ENCODE data around the gene PRPF6.

PRPF6 gene

DNA sequence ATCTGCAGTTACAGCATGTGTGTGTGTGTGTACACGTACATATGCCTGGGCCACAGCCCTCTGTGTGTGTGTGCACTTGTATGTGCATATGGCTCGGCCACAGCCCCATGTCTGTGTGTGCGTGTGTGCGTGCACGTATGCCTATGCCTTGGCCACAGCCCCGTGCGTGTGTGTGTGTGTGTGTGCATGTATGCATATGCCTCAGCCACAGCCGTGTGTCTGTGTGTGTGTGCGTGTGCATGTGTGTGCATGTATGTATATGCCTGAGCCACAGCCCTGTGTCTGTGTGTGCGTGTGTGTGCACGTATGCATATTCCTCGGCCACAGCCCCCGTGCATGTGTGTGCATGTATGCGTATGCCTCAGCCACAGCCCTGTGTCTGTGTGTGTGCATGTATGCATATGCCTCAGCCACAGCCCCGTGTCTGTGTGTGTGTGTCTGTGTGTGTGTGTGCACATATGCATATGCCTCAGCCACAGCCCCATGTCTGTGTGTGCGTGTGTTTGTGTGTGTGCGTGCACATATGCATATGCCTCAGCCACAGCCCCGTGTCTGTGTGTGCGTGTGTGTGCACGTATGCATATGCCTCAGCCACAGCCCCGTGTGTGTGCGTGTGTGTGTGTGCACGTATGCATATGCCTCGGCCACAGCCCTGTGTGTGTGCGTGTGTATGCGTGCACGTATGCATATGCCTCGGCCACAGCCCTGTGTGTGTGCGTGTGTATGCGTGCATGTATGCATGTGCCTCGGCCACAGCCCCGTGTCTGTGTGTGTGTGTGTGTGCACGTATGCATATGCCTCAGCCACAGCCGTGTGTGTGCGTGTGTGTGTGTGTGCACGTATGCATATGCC is 40.4 kb downstream of the PRPF6 start:
- no peak for DNase-seq

DNA sequence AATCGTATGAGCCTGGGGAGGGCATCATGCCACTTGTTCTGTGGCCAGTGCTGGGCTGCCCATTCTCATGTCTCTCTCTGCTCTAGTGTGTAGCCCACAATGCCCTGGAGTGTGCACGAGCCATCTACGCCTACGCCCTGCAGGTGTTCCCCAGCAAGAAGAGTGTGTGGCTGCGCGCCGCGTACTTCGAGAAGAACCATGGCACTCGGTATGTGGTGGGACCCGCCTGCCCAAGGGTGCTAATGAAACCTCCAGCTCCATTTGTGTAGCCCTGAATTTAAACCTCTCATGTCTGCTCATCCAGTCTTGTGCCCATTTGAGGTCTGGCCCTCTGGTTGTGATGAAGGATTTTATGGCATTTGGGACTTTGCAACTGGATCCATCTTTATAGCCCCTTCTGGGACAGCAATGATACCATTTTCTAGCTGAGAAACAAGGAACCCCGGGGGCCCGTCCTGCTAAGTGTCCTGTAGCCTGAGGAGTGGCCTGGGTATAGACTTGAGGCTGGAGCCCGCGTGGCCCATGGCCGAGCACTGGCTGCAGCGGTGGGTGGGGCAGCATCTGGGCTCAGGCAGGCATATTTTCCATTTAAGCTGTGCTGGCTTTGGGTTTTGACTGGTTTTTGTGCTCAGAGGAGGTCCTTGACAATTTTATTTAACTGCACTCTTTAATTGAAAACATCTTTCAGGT is 41.9 kb downstream of the PRPF6 start:
- DNase-seq, result no peak

DNA sequence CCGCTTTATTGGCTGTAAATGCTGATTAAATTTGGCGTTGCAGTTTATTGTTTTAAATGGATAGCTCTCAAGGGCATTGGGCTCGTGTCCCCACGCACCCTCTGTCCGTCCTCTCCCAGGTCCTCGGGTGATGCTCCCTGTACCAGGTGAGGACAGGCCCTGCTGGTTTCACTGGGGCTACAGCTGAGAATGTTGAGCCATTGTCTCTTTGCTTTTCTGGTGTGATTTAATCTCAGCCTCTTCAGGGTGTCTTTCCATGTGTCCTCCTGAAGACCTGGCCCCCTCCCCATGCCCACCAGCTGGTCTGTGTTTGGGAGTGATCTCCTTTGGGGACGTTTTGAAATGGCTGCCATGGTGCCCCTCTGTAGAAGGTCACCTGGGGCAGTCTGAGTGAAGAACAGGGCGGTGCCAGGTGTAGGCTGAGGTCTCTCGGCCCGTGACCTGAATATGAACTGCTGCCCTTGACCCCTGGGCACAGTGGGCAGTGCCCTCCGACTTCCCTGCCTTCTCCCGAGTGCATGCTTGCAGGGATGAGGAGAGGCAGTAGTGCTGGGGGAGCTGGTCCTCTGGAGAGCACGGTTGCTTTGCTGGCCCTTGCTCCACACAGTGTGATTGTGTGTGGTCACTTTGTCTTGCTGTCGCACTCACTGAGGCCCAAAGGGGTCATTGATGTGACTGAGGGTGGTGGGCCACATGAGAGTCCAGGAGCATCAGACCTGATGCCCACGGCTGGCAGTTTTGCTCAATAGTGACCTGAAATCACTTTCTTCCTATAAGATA is 42.6 kb downstream of the PRPF6 start:
- DNase-seq, result no peak

GRCh38 chr20:64024141-64024990 is 43.4 kb downstream of the PRPF6 start:
- DNase-seq, result no peak

DNA sequence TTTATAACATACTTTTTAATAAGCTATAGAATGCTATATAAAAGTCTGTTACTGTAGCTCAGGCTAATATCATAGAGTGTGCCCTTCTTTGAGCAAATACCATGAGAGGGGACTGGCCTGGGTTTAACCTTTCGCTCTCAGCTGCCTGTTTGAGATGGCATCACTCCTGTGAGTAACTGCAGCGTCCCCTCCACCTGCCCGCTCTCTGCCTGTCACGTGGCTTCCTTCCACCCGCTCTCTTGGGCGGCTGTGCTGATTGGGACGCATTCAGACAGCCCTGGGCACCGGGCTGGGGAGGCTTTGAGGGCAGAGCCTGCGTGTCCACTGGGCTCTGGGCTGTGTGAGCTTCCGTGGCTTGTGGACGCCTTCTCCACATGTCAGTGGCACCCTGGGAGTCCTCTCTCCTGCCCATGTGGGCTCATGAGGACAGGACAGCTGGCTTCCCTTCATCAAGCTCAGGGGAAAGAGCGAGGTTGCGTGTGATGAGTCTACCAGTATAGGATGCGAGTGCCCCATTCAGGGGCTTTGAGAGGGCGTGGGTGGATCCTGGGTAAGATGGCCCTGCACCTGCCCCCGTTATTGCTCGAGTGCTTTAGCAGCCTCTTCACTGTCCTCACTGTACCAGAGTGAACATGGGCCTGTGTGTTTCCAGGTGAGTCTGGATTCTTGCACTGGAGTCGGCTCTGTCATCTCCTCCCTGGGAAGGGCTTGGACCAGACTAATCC is 44.3 kb downstream of the PRPF6 start:
- DNase-seq, result no peak

- no peak for DNase-seq
Observed at GRCh38 chr20:64025826-64026412, 45.0 kb downstream of the PRPF6 start.

GRCh38 chr20:64027981-64028685 is 47.2 kb downstream of the PRPF6 start:
- no peak for DNase-seq

GRCh38 chr20:64029293-64030117 is 48.6 kb downstream of the PRPF6 start:
- DNase-seq, result no peak

- no peak for DNase-seq
Observed at GRCh38 chr20:64030371-64031134, 49.6 kb downstream of the PRPF6 start.

GRCh38 chr20:64031822-64032314 is 50.9 kb downstream of the PRPF6 start:
- no peak for DNase-seq

DNA sequence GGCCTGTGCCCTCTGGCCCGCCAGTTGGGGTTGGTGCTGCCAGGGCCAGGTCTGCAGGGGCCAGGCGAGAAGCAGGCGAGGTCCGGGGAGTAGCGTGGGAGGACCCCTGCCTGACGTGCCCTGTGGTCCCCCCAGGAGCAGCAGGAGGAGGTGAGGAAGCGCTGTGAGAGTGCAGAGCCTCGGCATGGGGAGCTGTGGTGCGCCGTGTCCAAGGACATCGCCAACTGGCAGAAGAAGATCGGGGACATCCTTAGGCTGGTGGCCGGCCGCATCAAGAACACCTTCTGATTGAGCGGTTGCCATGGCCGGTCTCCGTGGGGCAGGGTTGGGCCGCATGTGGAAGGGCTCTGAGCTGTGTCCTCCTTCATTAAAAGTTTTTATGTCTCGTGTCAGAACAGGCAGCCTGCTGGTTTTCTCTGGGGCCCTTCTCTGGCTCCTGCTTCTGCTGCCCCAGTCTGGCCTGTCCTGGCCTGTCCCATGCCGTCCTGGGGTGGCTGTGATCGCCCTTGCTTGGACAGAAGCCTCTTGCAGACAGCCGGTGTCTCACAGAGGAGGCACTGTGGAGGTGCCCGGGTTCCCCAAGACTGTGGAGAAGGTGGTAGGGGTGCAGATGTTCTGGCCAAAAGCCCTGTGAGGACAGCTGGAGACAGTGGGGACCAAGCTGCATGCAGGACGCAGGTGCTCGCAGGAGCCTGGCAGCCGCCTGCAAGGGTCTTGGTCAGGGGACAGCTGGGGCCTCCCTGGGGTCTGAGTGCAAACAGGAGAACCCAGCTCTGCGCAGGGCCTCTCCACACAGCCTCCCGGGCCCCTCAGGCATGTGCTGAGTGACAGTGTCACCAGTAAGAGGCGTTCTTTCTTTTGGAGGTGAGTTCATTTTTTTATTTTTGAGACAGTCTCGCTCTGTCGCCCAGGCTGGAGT is 52.0 kb downstream of the PRPF6 start:
- DNase-seq, result no peak

DNA sequence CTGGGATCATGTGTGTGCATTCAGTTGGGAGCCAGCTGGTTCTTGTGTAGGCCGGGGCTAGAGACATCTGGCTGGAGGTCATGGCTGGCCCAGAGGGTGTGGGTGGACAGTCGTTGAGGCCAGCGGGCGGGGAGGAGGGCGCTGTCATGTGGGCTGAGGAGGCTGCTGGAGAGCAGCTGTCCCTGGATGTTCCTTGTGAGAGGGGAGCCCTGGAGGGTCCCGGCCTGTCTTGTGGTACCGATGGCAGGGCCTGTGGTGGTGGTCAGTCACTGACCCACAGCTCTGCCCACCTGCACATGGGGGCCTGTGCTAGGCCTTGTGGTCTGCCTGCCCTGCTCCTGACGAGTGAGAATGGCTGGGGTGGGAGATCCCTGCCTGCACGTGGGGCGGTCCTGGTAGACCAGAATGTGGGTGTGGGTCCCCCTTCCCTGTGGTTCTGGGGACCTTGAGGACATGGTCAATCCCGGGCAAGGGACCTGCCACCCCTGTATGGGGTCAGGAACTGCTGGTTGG is 53.1 kb downstream of the PRPF6 start:
- DNase-seq, result no peak

DNA sequence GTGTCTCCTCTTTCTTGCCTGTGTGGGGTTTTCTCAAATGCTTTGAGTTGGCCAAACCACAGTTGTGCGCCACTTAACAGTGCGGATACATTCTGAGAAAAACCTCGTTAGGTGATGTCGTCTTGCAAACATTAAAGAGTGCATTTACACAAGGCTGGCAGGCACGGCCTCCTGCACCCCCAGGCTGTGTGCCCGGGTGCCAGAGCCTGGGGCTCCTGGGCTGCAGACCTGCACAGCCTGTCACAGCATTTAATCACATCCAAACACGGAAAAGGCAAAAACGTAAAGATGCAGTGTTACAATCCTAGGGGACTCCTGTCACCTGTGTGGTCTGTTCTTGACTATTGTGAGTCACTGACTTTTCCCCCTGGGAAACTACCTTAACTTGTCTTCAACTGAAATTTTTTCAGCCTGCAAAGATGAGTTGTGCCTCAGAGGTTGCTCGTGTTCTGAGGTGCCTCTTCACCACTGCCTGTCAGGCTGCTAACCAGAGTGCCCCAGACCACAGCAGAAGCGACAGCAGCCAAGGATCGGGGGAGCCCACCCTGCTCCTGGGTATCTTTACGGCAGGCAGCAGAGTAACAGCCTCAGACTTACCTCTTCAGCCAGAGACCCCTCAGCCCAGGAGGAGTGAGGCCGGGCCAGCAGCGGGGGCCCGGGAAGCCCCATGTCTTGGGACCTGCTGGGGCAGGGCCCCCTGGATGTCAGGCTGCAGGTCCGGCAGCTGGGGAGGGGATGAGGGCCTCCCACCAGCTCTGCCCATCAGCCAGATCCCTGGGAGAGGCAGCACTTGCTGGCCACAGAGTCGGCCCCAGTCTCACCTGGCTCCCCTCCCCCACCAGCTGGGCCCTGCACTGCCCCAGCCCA is 54.4 kb downstream of the PRPF6 start:
- peak; percentile 42 for DNase-seq

DNA sequence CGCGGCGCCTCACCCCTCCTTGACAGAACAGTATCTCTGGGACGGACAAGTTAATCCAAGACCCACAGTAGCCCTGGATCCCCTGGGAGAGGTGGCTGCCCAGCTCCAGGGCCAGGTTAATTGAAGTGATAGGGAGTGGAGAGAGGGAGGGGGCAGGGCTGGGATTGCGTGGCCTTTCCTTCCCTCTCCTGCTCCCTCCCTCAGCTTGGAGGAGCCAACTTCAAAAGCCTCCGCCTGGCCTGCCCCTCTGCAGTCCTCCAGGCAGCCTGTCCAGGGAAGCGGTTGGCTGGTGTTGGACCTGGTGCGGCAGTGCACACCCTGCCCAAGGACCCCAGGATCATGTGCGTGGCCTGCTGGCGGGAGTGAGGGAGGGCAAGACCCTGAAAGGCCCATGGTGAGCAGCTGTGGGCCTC is 55.0 kb downstream of the PRPF6 start, which contains the start of gene C20orf204:
C20orf204 (plus strand) TSS at position 250 of the 413 bp plus-strand sequence; CDS start at position 392, 142 bp downstream.
- DNase-seq, result no peak

GRCh38 chr20:64036346-64037198 is 55.6 kb downstream of the PRPF6 start:
- no peak for DNase-seq

GRCh38 chr20:64037199-64037497 is 56.2 kb downstream of the PRPF6 start:
- DNase-seq, result no peak

All from CD4-positive, alpha-beta T cell treated with Interleukin-10 for 1 hour (primary cell).